ENCODE results near the gene GNA12.

- no peak for TF ChIP-seq CTCF (IDR thresholded peaks at IDR 0.05 in 8 of 11, conservative IDR thresholded peaks at IDR 0.05 in 3 of 11)
- TF ChIP-seq POLR2A (IDR thresholded peaks at IDR 0.05): no peak
- TF ChIP-seq POLR2AphosphoS5 (IDR thresholded peaks at IDR 0.05): no peak
Observed at GRCh38 chr7:2799253-2799652, 44.9 kb downstream of the GNA12 start.

All from spleen (tissue), 7 donors.